ENCODE data around the gene CPB1. TPM values are rescaled to one million over a fixed set of nuclear protein-coding genes. Genes with fewer than 3 reads are reported as not detected.

Gene CPB1
- total and polyA plus RNA-seq, 2 of the 8 experiments (the other 6 are each of a cell fraction or from before 2014, with no cell fraction given): not detected

DNA sequence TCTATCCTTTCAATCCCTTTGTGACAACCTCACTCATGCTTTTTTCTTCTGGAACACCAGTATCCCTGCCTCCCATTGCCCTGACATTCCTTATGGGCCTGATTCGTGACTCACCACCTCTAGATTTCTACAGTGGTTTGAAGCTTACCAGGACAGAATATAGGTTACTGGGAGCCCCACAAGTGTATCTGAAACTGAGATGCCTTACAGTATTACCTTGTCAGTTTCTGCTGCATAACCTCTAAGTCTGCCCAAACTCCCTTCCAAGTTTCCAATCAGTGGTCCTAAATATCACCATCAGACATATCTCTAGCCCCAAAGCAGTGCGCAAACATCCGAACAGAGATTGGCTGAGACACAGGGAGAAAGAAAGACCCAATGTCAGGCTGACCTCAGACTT is 5.6 kb downstream of the CPB1 start:
- no peak for FAIRE-seq
- H3K9ac ChIP-seq (replicated peaks in 1 of 4; ENCODE audit: extremely low read depth in 1 of 4, low read depth in 3 of 4, low read length in 3 of 4): no peak overlapping the region
- no peak overlapping the region for H3K4me2 ChIP-seq (ENCODE audit: insufficient read depth in 1 of 2, low read depth in 2 of 2, low read length in 2 of 2)
- H4K8ac ChIP-seq (ENCODE audit: extremely low read depth, insufficient read depth, low read length): no peak overlapping the region
- H3K27me3 ChIP-seq (replicated peaks in 1 of 4; ENCODE audit: control insufficient read depth in 3 of 4, extremely low read depth in 1 of 4, insufficient read depth in 3 of 4, low read length in 3 of 4): no peaks in the 10 kb centered on the region
- H3K23ac ChIP-seq (ENCODE audit: insufficient read length): no peak overlapping the region
- H3K9me3 ChIP-seq (ENCODE audit: insufficient read depth in 2 of 2, low read depth in 1 of 2, low read length in 1 of 2): no peaks in the 10 kb centered on the region
- no peak overlapping the region for H2BK12ac ChIP-seq (ENCODE audit: low read depth, low read length)
- no peaks in the 10 kb centered on the region for H3K36me3 ChIP-seq (ENCODE audit: control insufficient read depth in 2 of 4, insufficient read depth in 4 of 4, low read length in 3 of 4)
- no peak overlapping the region for H3K4me3 ChIP-seq (ENCODE audit: extremely low read depth in 1 of 4, insufficient read depth in 2 of 4, low read depth in 3 of 4, low read length in 4 of 4)
- CTCF ChIA-PET (ENCODE audit: partially characterized antibody): no interaction called here
- POLR2A ChIA-PET (ENCODE audit: partially characterized antibody): no interaction called here
- H2BK15ac ChIP-seq (ENCODE audit: low read length): no peak overlapping the region
- H3K79me2 ChIP-seq (ENCODE audit: control insufficient read depth in 1 of 2, insufficient read depth in 2 of 2, low read length in 2 of 2): no peaks in the 10 kb centered on the region
- H2AK5ac ChIP-seq (ENCODE audit: low read depth, low read length): no peak overlapping the region
- 88% methylated on average over 3 of the region's 3 CpGs; no CpG with 5 or more reads in 1 of the 2 experiments for WGBS, 2 experiments (ENCODE audit: extremely low coverage in 1 of 2, insufficient coverage in 1 of 2, insufficient read length in 1 of 2, insufficient replicate concordance in 2 of 2, low coverage in 1 of 2, low lambda C conversion rate in 2 of 2, missing lambda C conversion rate in 1 of 2)
- H3K4me1 ChIP-seq (replicated peaks in 1 of 4; ENCODE audit: control insufficient read depth in 3 of 4, insufficient read depth in 4 of 4, low read length in 3 of 4): no peaks in the 10 kb centered on the region
- no peak overlapping the region for H4K91ac ChIP-seq (replicated peaks; ENCODE audit: insufficient read length, low read length)
- DNase-seq (ENCODE audit: low read depth in 1 of 2, low spot score in 2 of 2): no peak
- no peaks in the 10 kb centered on the region for H3K79me1 ChIP-seq (ENCODE audit: low read depth, low read length)
- no peaks in the 10 kb centered on the region for H4K20me1 ChIP-seq (replicated peaks in 1 of 2; ENCODE audit: control insufficient read depth in 1 of 2, insufficient read depth in 2 of 2, low read length in 2 of 2)
- no peak overlapping the region for H4K5ac ChIP-seq (ENCODE audit: insufficient read length, low read depth, low read length)
- H3K18ac ChIP-seq (ENCODE audit: extremely low read depth, low read length): no peak overlapping the region
- no peak overlapping the region for H3K14ac ChIP-seq (ENCODE audit: insufficient read length)
- H3K27ac ChIP-seq (ENCODE audit: low read depth, low read length): no peak overlapping the region
- no peak overlapping the region for H3K4ac ChIP-seq (replicated peaks; ENCODE audit: insufficient read length, low read depth, low read length)
- H2BK20ac ChIP-seq (ENCODE audit: low read length): no peak overlapping the region
- no peak overlapping the region for H2AFZ ChIP-seq (ENCODE audit: low read length)
- H3K23me2 ChIP-seq (ENCODE audit: low read depth, low read length): no peaks in the 10 kb centered on the region
- H3K56ac ChIP-seq (replicated peaks; ENCODE audit: insufficient read length, low read depth, low read length): no peak overlapping the region
- H2BK120ac ChIP-seq (replicated peaks; ENCODE audit: low read depth, low read length): no peak overlapping the region
- H2BK5ac ChIP-seq (ENCODE audit: low read depth, low read length): no peak overlapping the region
- TF ChIP-seq TAF7 (optimal IDR thresholded peaks at IDR 0.05; ENCODE audit: borderline replicate concordance, low read depth, low read length) (no peak), SP1 (IDR thresholded peaks at IDR 0.05; ENCODE audit: low read depth, low read length) (no peak), CEBPB (IDR thresholded peaks at IDR 0.05; ENCODE audit: low read depth, low read length) (no peak), KDM4A (IDR thresholded peaks at IDR 0.05; ENCODE audit: low read depth, low read length, severe bottlenecking) (no peak), RAD21 (IDR thresholded peaks at IDR 0.05 in 1 of 2, conservative IDR thresholded peaks at IDR 0.05 in 1 of 2; ENCODE audit: low read depth in 2 of 2, low read length in 2 of 2) (no peak), SP4 (IDR thresholded peaks at IDR 0.05; ENCODE audit: low read length) (no peak), SP2 (IDR thresholded peaks at IDR 0.05; ENCODE audit: low read length) (no peak), CTBP2 (IDR thresholded peaks at IDR 0.05; ENCODE audit: borderline replicate concordance, insufficient read depth, insufficient read length, low read length) (no peak), GTF2F1 (IDR thresholded peaks at IDR 0.05; ENCODE audit: borderline replicate concordance, low read depth, low read length) (no peak), RXRA (IDR thresholded peaks at IDR 0.05; ENCODE audit: insufficient read depth, low read depth, low read length) (no peak), ZNF274 (IDR thresholded peaks at IDR 0.05; ENCODE audit: borderline replicate concordance, extremely low read depth, low read length) (no peak), GABPA (IDR thresholded peaks at IDR 0.05; ENCODE audit: borderline replicate concordance, insufficient read depth, low read length) (no peak)
- TF ChIP-seq, protein P1, sequence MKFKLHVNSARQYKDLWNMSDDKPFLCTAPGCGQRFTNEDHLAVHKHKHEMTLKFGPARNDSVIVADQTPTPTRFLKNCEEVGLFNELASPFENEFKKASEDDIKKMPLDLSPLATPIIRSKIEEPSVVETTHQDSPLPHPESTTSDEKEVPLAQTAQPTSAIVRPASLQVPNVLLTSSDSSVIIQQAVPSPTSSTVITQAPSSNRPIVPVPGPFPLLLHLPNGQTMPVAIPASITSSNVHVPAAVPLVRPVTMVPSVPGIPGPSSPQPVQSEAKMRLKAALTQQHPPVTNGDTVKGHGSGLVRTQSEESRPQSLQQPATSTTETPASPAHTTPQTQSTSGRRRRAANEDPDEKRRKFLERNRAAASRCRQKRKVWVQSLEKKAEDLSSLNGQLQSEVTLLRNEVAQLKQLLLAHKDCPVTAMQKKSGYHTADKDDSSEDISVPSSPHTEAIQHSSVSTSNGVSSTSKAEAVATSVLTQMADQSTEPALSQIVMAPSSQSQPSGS (IDR thresholded peaks at IDR 0.05; ENCODE audit: low read length): no peak
